GM19025 (cell line): Measurements from ENCODE around the gene EYA2.

Experiments used
- ATAC-seq: cut with Tn5 transposase; IDR thresholded peaks from one replicate; pipeline ENCODE4 v1.9.1; 2021; ENCODE audit warnings: mild to moderate bottlenecking, low read depth, moderate library complexity; ENCODE audit not compliant: unreplicated experiment

Gene EYA2

DNA sequence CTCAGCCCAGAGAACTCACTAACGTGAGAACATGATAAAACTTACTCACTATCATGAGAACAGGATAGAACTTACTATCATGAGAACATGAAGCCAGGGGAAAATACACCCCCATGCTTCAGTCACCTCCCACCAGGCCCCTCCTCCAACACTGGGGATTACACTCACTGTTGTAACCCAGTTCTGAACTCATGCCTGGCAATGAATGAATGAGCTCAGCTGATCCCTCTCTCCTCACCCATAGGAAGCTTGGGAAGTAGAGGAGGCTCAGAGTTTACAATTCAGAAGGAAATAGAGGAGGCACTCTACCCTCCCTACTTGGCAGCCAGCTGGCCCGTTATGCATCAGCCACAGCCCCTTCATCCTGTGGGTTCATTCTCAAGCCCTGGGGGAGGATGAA lies 102.5 kb downstream of the EYA2 start:
- ATAC-seq: no peak

DNA sequence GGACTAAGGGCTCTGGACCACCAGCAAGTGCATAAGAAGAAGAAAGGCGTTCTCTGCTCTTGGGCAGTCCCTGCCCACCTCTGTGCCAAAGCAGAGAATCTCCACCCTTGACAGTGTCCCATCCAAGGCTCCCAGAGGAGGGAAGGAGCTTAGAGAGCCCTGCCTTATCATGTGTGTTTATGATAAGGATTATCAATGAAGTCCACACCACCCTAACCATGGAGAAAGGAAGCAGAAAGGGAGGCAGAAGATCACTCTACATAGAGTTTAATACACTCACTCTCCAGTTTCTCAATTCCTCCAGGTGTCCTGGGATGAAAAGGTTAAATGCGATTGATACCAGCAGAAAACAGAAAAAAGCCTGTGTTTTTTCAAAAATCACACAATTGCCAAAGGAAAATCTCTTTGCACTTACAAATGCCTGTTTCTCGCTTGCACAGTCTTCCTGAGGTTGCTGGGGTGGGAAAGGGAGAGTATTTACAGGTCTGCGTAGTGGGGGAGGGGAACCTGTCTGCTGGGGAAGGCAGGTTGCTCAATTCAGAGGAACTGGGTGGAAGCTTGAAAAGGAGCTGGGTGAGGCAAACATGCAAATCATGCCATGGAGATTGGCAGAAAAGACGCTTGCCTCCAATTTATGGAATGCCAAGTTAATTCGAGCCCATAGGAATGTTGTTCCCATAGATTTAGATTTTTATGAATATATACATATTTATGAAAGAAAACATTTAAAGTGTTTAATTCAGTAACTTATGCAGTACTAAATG lies 104.0 kb downstream of the EYA2 start:
- no peak for ATAC-seq

DNA sequence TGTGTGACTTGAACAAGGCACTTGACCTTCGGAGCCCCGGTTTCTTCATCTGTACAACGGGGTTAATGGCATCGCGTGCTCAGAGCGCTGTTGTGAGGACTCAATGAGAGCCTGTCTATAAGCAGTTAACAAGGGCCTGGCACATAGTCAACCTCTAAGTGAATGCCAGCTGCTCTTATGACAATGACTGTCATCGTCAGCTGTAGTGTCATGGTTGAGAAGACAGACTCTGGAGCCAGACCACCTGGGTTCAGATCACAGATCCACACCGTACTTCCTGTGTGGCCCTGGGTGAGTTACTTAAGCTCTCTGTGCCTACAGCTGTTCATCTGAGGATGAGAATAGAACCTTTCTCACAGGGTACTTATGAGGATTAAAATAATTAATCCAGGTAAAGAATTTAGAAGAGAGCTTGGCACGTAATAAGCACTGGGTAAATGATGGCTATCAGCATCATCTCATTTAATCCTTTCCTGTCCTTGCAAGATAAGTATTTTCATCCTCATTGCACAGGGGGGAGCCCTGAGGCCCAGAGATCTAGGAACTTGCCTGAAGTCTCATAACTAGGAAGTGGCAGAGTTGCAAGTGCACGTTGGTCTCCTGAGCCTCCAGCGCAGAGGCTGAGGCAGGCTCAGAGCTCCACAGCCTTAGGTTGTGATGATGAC lies 105.3 kb downstream of the EYA2 start:
- no peak for ATAC-seq

DNA sequence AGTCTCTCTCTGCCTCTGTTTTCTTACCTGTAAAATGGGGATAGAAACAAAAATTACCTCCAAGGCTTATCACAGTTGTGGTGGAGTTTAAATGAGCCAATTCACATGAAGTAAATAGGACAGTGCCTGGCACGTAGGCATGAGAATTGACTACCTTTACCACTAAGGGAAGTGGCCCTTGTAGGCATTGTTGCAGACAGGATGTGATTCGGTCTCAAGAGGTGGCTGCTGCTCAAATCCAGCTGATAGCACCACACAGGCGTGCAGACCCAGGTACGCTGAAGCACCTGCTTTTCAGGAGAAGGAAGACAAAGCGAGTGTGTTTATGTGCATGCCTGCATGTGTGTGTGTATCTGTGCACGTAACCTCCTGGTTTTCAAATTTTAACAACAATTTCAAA lies 108.6 kb downstream of the EYA2 start:
- no peak for ATAC-seq

DNA sequence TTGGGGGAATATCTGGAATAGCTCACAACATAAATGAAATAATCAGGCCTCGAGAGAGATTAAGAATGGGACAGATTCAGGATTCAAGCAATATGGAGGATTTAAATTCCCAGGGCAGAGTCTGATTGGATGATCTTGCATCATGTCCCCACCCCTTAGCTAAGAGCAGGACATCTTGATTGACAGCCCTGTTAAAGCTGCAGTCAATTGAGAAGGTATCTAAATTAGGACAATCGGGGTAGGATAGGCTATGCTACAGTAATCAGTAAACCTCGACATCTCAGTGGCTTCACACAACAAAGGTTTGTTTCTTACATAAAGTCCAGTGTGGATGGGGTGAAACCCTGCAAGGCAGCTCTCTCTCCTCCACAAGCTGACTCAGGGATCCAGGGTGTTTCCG lies 109.5 kb downstream of the EYA2 start:
- ATAC-seq: no peak

DNA sequence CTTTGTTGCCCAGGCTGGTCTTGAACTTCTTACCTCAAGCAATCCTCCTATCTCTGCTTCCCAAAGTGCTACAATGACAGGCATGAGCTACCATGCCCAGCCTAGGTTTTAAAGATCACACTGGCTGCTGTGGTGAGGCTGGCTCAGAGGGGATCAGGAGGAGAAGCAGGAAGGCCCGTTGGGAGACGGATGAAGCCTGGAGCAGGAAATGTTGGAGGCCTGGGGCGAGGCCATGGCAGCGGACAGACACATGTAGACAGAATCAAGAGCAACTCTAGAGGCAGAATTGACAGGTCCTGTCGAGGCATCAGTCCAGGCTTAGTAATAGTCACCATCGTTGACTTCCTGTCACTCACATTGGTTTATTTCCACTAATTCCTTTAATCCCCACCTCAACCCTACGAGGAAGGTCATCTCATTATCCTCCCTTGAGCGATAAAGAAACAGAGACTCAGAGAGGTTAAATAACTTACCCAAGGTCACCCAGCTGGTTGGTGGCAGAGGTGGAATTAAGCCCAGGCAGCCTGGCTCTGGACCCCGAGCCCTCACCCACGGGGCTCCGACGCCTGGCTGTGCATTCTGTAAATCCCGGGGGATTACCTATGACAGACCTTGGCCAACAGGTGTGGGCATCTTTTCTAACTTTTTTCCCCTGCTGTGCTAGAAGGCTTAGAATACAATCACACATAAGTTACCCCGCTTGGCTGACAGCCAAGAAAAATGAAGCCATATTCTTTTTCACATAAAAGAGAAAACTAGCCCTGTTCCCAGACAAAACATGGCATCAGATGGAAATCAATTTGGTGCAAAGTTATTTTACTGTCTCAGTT lies 113.4 kb downstream of the EYA2 start:
- no peak for ATAC-seq

DNA sequence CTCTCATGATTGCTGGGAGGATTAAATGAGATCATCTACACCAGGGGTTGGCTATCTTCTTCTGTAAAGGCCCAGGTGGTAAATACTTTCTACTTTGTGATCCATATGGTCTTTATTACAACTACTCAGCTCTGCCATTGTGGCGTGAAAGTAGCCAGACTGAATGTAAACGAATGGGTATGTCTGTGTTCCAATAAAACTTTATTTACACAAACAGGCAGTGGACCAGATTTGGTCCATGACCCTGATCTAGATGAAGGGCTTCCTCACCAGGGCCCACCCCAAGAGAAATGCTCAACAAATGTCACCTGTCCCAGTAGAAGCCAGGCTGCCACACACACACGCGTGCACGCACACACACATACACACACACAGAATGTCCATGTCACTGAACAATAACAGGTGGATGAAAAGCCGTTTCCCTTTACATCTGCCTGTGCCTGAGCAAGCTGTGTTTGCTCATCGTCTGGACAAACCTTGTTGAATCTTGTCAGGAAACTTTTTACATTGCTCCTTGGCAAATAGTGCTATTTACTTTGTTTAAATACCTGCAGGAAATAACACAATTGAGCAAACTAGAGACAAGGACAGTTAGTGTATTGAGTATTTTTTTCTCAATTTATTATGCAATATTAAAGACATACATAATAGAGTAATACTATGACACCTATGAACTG lies 114.3 kb downstream of the EYA2 start:
- no peak for ATAC-seq

DNA sequence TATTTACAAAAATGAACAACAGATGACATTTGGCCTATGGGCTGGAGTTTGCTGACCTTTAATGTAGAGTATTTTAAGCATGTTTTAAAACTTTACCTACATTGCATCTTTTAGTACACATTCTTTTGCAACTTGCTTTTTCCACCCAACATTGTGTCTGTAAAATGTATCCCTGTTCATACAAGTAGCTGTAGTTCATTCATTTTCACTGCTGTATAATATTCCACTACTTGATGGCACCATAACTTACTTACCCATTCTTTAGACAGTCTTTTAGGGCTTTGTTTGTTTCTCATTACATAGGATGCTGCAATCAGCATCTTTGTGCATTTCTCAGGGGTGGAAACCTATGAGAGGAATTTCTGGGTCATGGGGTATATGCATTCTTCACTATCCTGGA lies 115.1 kb downstream of the EYA2 start:
- no peak for ATAC-seq

DNA sequence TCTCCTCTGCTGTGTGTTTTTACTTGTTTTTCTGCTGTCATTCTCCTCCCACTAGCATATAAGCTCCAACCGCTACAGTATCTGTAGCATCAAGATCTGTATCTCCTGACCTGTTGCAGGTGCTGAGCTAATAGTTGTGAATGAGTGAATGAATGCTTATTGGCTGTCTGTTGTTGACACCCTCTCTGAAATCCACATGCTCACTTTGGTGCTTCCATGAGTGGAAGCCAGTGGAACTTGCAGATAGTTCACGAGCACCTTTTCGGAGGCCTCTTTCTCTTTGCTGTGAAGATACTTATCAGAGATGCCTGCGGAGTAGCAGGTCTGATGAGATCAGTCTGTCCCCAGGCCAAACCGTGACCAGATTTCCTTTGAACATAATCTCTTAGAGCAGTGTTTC lies 117.3 kb downstream of the EYA2 start:
- no peak for ATAC-seq

DNA sequence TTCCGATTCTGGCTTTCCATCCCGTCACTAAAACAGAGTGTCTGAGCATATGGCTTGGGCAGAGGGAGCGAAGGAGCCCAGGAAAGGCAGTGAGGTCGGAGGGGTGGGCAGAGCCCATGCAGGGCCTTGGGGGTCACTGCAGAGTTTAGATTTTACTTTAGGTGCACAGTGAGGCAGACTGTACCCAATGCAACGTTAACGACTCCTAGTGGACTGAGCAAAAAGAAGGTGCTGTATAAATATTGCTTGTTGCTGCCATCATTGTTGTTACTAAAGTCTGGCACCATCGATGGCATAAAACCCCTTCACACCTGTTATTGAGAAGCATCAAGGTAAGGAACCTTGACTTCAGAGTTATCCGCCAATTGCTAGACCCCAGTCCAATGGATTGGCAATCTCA lies 119.0 kb downstream of the EYA2 start:
- no peak for ATAC-seq

DNA sequence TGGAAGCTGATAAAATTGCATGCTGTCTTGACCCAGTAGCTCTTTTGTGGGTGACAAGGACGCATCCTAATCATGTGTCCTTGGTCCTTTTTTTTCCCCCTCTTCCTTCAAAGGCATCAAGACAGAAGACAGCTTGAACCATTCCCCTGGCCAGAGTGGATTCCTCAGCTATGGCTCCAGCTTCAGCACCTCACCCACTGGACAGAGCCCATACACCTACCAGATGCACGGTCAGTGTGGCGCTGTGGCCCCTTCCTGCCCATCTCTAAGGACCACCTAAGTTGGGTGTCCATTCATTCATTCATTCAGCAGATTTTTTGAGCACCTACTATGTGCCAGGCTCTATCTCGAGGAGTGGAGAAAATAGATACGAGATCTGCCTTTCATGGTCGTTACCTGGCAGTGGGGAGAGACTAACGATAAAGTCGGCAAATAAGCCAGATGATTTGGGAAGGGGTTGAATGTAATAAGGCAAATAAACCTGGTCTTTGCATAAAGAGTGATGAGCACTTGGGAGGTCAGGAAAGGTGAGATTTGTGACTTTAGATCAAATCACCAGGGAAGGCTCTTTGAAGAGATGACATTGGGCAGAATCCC lies 121.5 kb downstream of the EYA2 start:
- ATAC-seq: no peak

DNA sequence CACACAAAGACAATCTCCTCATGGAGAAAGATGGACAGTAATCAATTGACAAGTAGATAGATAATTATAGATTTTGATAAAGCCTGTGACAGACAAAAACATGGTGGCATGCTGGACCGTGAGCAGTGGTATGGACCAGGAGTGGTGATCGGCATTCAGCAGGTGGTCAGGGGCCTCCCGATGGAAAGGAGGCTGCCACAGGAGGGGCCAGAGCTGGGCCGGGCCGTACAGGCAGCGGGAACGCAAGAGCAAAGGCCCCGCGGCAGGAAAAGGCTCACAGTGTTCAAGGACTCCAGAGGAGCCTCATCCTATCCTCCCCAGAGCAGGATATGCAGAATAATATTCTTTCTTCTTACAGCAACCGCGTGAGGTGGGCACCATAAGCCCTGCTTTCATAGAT lies 123.7 kb downstream of the EYA2 start:
- no peak for ATAC-seq

DNA sequence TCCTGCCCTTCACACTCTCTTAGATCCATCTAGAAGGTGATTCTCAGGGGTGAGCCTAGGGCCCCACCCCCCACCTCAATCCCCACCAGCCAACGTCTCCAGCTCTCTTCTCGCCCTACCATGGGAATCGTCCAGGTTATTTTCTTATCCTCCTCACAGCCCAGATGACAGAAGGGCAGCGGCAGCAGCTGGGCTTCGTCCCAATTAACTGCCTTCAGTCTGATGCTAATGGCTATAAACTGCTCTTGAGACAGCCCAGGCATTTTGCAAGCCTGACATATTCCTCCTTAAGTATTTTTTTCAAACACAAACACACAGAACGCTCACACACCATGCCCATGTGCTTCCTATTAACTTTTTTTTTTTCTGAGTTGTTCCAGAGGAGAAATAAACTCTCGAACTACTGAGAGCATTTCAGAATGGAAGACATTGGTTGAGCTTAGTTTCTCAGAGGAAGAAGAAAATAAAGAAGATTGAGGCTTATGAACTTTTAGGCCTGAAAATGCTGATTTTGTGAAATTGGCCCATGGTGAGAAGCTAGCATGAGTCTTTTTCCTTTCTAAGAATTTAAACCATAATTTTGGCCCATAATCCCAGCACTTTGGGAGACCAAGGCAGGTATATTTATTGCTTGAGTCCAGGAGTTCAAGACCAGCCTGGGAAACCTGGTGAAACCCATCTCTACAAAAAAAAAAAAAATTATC lies 124.6 kb downstream of the EYA2 start:
- ATAC-seq: no peak

DNA sequence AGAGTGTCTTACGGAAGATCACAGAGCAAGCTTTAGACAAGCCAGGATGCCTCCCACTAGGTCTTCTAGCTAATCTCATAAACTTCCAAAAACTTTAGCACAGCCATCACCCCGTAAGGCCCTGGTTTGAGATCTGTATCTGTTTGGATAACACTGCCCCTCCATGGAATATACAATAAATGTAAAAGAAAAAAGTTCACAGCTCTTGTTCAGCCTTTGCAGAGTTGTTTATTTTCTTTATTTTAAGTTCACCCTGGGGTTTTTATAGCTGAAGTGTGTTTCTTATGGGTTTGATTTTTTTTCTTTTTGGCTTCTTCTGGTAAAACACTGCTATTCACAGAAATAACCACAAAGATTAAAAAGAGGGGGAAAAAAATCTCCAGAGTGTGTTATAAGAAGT lies 125.6 kb downstream of the EYA2 start:
- no peak for ATAC-seq

DNA sequence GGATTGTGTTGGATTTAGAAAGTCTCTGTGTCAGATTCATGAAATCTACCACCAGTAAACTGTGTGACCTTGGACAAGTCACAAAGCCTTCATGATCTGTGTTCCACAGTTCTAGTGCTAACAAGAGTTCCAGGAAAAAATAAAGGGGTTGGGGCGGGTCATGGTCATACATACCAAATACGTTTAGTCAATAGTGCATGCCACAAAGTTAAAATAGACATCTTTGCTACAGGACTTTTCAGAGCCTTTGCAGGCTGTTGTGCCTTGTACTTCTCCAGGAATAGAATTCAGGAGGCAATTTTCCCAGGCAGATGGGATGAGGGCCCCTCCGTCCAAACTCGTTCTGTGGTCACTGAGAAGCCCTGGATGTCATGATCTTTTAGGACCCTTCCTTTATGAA lies 127.2 kb downstream of the EYA2 start:
- ATAC-seq: no peak

DNA sequence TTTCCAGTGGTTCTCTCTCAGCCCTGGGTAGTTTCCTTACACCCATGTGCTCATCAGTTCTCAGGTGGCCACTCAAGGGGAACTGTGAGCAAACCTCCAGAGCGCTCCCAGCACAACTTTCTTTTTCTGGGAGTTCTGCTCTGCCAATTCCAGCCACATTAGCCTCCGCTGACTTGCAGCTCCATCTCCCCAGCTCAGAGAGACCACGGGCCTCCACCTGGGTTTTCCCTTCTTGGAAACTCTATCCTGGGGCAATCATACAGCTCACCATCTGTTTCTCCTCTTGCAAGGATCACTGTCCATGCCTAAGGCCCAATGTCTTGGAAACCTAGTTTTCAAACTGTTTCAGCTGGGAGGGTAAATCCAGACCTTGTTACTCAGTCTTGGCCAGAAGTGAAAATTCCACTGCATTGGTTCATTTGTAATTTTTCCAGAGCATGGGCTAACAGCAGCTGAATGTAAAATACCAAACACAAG lies 129.9 kb downstream of the EYA2 start:
- ATAC-seq: no peak

DNA sequence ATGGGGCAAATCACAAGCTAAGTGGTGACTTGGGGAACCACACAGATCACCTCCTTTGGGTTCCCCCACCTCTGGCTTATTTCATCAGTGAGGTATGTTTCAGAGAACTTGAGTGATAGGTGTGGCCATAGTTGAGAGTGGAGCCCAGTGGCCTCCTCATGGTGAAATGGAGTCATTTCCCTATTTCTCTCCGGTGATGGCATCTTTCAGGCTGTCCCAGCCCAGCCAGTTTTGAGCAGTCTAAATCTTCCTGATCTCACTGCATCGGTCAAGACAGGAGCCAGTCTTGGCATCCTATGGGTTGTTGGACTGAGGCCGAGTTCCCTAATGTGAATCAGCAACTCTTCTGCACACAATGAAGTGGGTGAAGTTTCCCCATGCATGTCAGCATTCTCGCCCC lies 132.4 kb downstream of the EYA2 start:
- no peak for ATAC-seq

DNA sequence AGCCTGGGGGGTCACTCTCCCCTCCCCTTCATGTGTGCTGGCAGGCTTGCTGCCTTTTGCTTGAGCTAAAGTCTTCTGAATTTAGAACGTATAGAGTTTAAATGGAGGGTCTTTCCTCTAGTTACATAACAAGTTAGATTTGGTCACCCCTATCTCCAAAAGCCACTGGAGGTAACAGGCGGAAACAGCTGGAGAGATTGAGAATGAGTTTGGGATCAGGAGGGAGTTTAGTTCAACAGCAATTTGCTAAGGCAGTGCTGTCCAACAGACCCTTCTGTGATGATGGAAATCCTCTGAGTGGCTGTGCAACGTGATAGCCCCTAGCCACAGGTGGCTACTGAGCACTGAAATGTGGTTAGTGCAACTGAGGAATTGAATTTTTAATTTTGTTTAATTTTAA lies 132.8 kb downstream of the EYA2 start:
- ATAC-seq: no peak

DNA sequence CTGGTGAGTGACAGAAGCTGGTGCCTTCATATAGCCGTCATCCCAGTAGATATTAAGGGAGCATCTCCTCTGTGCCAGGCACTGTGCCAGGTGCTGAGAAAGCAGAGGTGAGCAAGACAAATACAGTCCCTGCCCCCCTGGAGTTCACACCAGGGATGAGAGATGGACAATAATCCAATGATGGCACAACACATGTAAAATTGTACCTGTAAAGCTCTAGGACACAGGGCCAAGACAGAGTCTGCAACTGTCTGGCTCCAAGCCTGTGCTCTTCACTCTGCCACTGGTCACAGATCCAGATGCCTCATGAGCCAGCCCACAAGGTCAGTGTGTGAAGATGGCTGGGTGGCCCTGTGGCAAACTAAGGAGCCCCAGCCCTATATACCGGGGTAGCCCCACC lies 133.8 kb downstream of the EYA2 start:
- no peak for ATAC-seq

DNA sequence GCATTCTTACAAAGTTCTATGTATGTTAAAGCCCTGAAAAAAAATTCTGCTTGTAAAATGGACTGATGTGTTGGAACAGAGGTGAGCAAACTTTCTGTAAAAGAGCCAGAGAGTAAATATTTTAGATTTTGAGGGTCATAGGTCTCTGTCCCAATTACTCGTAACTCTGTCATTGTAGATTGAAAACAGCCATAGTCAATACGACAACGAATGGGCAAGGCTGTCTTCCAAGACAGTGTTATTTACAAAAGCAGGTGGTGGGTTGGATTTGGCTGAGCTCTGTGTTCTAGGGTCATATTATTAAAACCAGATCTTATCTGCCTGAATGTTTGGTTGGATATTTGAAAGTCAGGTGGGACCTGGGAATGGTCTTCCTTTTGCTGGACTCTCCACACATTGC lies 135.2 kb downstream of the EYA2 start:
- ATAC-seq: no peak
